SK-N-SH (cell line): ENCODE data around the gene PITPNB. TPM values are rescaled to one million over a fixed set of nuclear protein-coding genes. Genes with fewer than 3 reads are reported as not detected.

Experiments used
- CTCF ChIA-PET: fragments of 300-600, 350-600 bp; formaldehyde crosslinking; extraction: SDS; loops from one replicate; lab custom pipeline; 2021; lab: Yijun Ruan, JAX
- POLR2A ChIA-PET: fragments of 350-600 bp; sonication (Branson Sonifier 250); formaldehyde crosslinking; extraction: SDS; loops from one replicate; lab custom pipeline; 2020; ENCODE audit warnings: antibody characterized with exemption, inconsistent platforms; lab: Yijun Ruan, JAX
- DNase-seq: peaks from one replicate; pipeline ENCODE4 v3.0.0; 2012
- H2AFZ ChIP-seq: fragments of 200-600 bp; sonication (generic); 2 replicates; pipeline ENCODE4 v1.8.1; 2016; ENCODE audit warnings: antibody characterized with exemption, mild to moderate bottlenecking, low read depth
- H3F3A ChIP-seq: fragments of 200-600 bp; sonication (generic); replicated peaks from 2 replicates; pipeline ENCODE3; 2016; ENCODE audit warnings: antibody characterized with exemption, mild to moderate bottlenecking; ENCODE audit not compliant: insufficient read depth
- H3K27ac ChIP-seq, 2 experiments: fragments of 200-500 bp in 1 of 2; fragments of 200-600 bp in 1 of 2; sonication (Bioruptor generic) in 1 of 2; sonication (generic), shearing (Covaris generic) in 1 of 2; 2 replicates each; pipeline versions ENCODE4 v1.5.1 to v1.6.1; 2014 to 2016; ENCODE audit warnings: low read depth in 2 of 2, inconsistent platforms in 1 of 2, low read length in 1 of 2, mild to moderate bottlenecking in 1 of 2, mixed read lengths in 1 of 2
- H3K27me3 ChIP-seq: fragments of 200-600 bp; sonication (generic), shearing (Covaris generic); 2 replicates; pipeline ENCODE4 v1.6.1; 2016; ENCODE audit warnings: mixed run types; ENCODE audit not compliant: insufficient read depth
- H3K36me3 ChIP-seq, 2 experiments: fragments of 200-500 bp in 1 of 2; fragments of 200-600 bp in 1 of 2; sonication (Bioruptor generic) in 1 of 2; sonication (generic) in 1 of 2; replicated peaks in 1 of 2; 2 replicates each; pipeline versions ENCODE3 to v1.5.1; 2014 to 2016; ENCODE audit warnings: low read length in 1 of 2, mild to moderate bottlenecking in 1 of 2; ENCODE audit not compliant: insufficient read depth in 2 of 2, control insufficient read depth in 1 of 2
- H3K4me1 ChIP-seq, 2 experiments: fragments of 200-500 bp in 1 of 2; fragments of 200-600 bp in 1 of 2; sonication (Bioruptor generic) in 1 of 2; sonication (generic), shearing (Covaris generic) in 1 of 2; 2 replicates each; pipeline versions ENCODE4 v1.5.1 to v1.6.1; 2014 to 2016; ENCODE audit warnings: low read depth in 1 of 2, low read length in 1 of 2, mixed run types in 1 of 2; ENCODE audit not compliant: insufficient read depth in 2 of 2, control insufficient read depth in 1 of 2
- H3K4me2 ChIP-seq: fragments of 200-600 bp; sonication (generic), shearing (Covaris generic); 2 replicates; pipeline ENCODE4 v1.6.1; 2017; ENCODE audit warnings: mixed run types
- H3K4me3 ChIP-seq, 2 experiments: fragments of 200-500 bp in 1 of 2; fragments of 200-600 bp in 1 of 2; sonication (Bioruptor generic) in 1 of 2; sonication (generic), shearing (Covaris generic) in 1 of 2; 2 replicates each; pipeline versions ENCODE4 v1.5.1 to v1.8.1; 2014 to 2016; ENCODE audit warnings: low read depth in 2 of 2, inconsistent platforms in 1 of 2, low read length in 1 of 2, mild to moderate bottlenecking in 1 of 2, mixed read lengths in 1 of 2, moderate library complexity in 1 of 2
- H3K79me2 ChIP-seq: fragments of 200-600 bp; sonication (generic); 2 replicates; pipeline ENCODE4 v1.8.1; 2017; ENCODE audit warnings: mild to moderate bottlenecking; ENCODE audit not compliant: insufficient read depth
- H3K9ac ChIP-seq: fragments of 200-600 bp; sonication (generic); 2 replicates; pipeline ENCODE4 v1.6.1; 2017; ENCODE audit warnings: mixed run types
- H3K9me2 ChIP-seq: fragments of 200-600 bp; sonication (generic); 2 replicates; pipeline ENCODE4 v1.6.1; 2017; ENCODE audit warnings: mixed run types
- H3K9me3 ChIP-seq: fragments of 200-600 bp; sonication (generic); 2 replicates; pipeline ENCODE4 v1.6.1; 2017; ENCODE audit warnings: mixed run types, mild to moderate bottlenecking, moderate library complexity
- H4K20me1 ChIP-seq: fragments of 200-600 bp; sonication (generic); 2 replicates; pipeline ENCODE4 v1.6.1; 2017; ENCODE audit warnings: mild to moderate bottlenecking, mixed run types; ENCODE audit not compliant: insufficient read depth
- CHD2 ChIP-seq: fragments of 150-350 bp; IDR thresholded peaks from 2 replicates; pipeline ENCODE4 v1.6.1; 2018; ENCODE audit warnings: low read length; ENCODE audit not compliant: partially characterized antibody
- CTCF ChIP-seq: fragments of 200-600 bp; sonication (generic); IDR thresholded peaks from 2 replicates; pipeline ENCODE4 v1.6.1; 2017; ENCODE audit warnings: antibody characterized with exemption, mild to moderate bottlenecking, moderate library complexity
- ELF1 ChIP-seq: IDR thresholded peaks from 2 replicates; pipeline ENCODE4 v1.4.0; 2012
- EP300 ChIP-seq, 2 experiments: IDR thresholded peaks; 2 replicates each; pipeline versions ENCODE4 v1.4.0 to v1.6.1; 2012; ENCODE audit warnings: borderline replicate concordance in 1 of 2, low read depth in 1 of 2, low read length in 1 of 2
- FOSL2 ChIP-seq: IDR thresholded peaks from 2 replicates; pipeline ENCODE4 v1.4.0; 2012; ENCODE audit warnings: low read depth, mild to moderate bottlenecking, moderate library complexity, borderline replicate concordance
- FOXJ3 ChIP-seq: sonication (generic); formaldehyde crosslinking; IDR thresholded peaks from 2 replicates; pipeline ENCODE4 v1.5.1; 2020; ENCODE audit warnings: mild to moderate bottlenecking, missing genetic modification reagents
- FOXM1 ChIP-seq: IDR thresholded peaks from 2 replicates; pipeline ENCODE4 v1.4.0; 2012; ENCODE audit warnings: low read depth, mild to moderate bottlenecking
- GATA2 ChIP-seq: sonication (generic); formaldehyde crosslinking; IDR thresholded peaks from 2 replicates; pipeline ENCODE4 v1.5.0; 2020; ENCODE audit warnings: mild to moderate bottlenecking, missing genetic modification reagents
- MEF2A ChIP-seq: IDR thresholded peaks from 2 replicates; pipeline ENCODE4 v1.4.0; 2012; ENCODE audit warnings: low read depth, borderline replicate concordance
- NFIC ChIP-seq: IDR thresholded peaks from 2 replicates; pipeline ENCODE4 v1.4.0; 2012; ENCODE audit warnings: borderline replicate concordance
- PBX3 ChIP-seq: IDR thresholded peaks from 2 replicates; pipeline ENCODE4; 2012
- SMC3 ChIP-seq: IDR thresholded peaks from 2 replicates; pipeline ENCODE4 v1.6.1; 2012; ENCODE audit warnings: low read depth, low read length, improper control_type of control experiment
- TAF1 ChIP-seq: IDR thresholded peaks from 2 replicates; pipeline ENCODE4 v1.6.1; 2012; ENCODE audit warnings: low read depth, mild to moderate bottlenecking, low read length, moderate library complexity, borderline replicate concordance
- YY1 ChIP-seq: IDR thresholded peaks from 2 replicates; pipeline ENCODE4 v1.4.0; 2012; ENCODE audit warnings: low read depth, mild to moderate bottlenecking
- ZBTB33 ChIP-seq: IDR thresholded peaks from 2 replicates; pipeline ENCODE4 v1.4.0; 2012; ENCODE audit warnings: low read depth, borderline replicate concordance
- polyA plus RNA-seq, 3 experiments: library from polyadenylated mRNA; depleted of rRNA; stranded (reverse); fragments of >200 nt; gene quantifications; 2 replicates each; pipeline ENCODE4 v1.2.3, GENCODE V29; 2012
- TF ChIP-seq, protein P1 (sequence below): IDR thresholded peaks from 2 replicates; pipeline ENCODE4 v1.4.0; 2012; ENCODE audit warnings: low read depth, borderline replicate concordance

PITPNB gene
- polyA plus RNA-seq, 1 of the 3 experiments (the other 2 are of a cell fraction) = 32.3 TPM

- Histone ChIP-seq H2AFZ (no peak overlapping the region), H4K20me1 (peaks cover 31% of the 10 kb centered on the region), H3K27ac (no peak overlapping the region; a peak in 1 of 4 replicates), H3K27me3 (no peaks in the 10 kb centered on the region), H3K4me2 (no peak overlapping the region), H3K9me3 (no peaks in the 10 kb centered on the region), H3K4me1 (peaks cover 6 to 56% of the 10 kb centered on the region in 2 experiments; a peak in 3 of 4 replicates), H3K4me3 (no peak overlapping the region), H3K36me3 (peaks cover 28 to 62% of the 10 kb centered on the region in 2 experiments), H3K79me2 (peaks cover 73% of the 10 kb centered on the region), H3K9ac (no peak overlapping the region), H3F3A (peaks cover 16% of the 10 kb centered on the region), H3K9me2 (no peaks in the 10 kb centered on the region)
- DNase-seq = no peak
- TF ChIP-seq FOXJ3 (CRISPR knock-in tag) = no peak
- no peak for TF ChIP-seq CTCF
- TF ChIP-seq EP300 (IDR thresholded peaks at IDR 0.05; ENCODE audit: borderline replicate concordance in 1 of 2, low read depth in 1 of 2, low read length in 1 of 2) = no peak
- TF ChIP-seq GATA2 = no peak
- no peak for TF ChIP-seq MEF2A
- no peak for TF ChIP-seq NFIC
- no peak for TF ChIP-seq YY1
- TF ChIP-seq TAF1 = no peak
- TF ChIP-seq PBX3 = no peak
- TF ChIP-seq SMC3 = no peak
- no peak for TF ChIP-seq FOXM1
- TF ChIP-seq CHD2 = no peak
- TF ChIP-seq FOSL2 = no peak
- TF ChIP-seq, protein P1, sequence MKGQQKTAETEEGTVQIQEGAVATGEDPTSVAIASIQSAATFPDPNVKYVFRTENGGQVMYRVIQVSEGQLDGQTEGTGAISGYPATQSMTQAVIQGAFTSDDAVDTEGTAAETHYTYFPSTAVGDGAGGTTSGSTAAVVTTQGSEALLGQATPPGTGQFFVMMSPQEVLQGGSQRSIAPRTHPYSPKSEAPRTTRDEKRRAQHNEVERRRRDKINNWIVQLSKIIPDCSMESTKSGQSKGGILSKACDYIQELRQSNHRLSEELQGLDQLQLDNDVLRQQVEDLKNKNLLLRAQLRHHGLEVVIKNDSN = no peak
- no peak for TF ChIP-seq ZBTB33
- TF ChIP-seq ELF1 = no peak
- POLR2A ChIA-PET = no interaction called here
- CTCF ChIA-PET = interaction anchor here (0.6 to 30.2 kb wide), 15 partner anchors 8 to 704 kb away, joined by 3 to 630 read pairs (median 5); partner anchors contain the start of gene PITPNB
Measured at GRCh38 chr22:27878541-27878940, 40.5 kb downstream of the PITPNB start.
